ENCODE results near the gene KNDC1.

Gene KNDC1

DNA sequence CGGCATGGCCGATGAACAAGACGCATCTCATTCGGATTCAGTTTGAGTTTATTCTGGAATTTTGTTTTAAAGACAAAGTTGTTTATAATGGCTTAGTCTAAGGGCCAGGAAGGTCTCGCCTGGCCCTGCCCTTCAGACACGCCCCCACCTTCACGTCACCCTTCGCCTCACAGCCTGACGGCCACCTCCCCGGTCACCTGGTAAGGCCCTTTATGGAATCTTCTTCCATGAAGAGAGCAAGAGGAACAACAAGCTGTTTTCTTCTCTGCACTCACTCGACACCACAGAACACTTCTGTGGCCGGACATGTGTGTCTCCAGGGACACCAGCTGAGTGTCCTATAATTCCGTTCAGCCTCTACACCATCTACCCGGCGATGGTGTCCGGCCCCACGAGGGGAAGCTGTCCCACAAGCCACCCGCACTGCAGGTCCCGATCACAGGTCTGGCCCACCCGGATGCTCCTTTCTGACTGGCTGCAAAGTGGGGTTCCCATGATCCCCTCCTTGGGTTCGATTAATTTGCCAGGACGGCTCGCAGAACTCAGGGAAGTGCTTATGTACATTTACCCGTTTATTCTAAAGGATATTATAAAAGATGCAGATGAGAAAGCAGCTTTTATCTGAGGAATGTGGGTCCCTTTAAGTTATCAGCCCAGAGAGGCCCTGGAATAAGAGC, 17.4 kb upstream of the KNDC1 start:
- Histone ChIP-seq H3K36me3 (ENCODE audit: insufficient read depth) (no peaks in the 10 kb centered on the region), H3K4me1 (ENCODE audit: low read depth, poor library complexity, severe bottlenecking) (no peaks in the 10 kb centered on the region), H3K27me3 (ENCODE audit: insufficient read depth, low read depth) (peaks cover 26% of the 10 kb centered on the region; the same call in 1 of the 2 replicates), H3K79me2 (ENCODE audit: insufficient read depth, low read depth) (no peaks in the 10 kb centered on the region), H4K20me1 (ENCODE audit: insufficient read depth) (no peaks in the 10 kb centered on the region), H3K4me2 (no peak overlapping the region), H3K27ac (no peak overlapping the region), H2AFZ (ENCODE audit: low read depth) (no peak overlapping the region), H3K9ac (no peak overlapping the region), H3K4me3 (IDR thresholded peaks at IDR 0.05; ENCODE audit: insufficient read depth, low read depth, low read length) (no peak overlapping the region)
- TF ChIP-seq, protein P1, sequence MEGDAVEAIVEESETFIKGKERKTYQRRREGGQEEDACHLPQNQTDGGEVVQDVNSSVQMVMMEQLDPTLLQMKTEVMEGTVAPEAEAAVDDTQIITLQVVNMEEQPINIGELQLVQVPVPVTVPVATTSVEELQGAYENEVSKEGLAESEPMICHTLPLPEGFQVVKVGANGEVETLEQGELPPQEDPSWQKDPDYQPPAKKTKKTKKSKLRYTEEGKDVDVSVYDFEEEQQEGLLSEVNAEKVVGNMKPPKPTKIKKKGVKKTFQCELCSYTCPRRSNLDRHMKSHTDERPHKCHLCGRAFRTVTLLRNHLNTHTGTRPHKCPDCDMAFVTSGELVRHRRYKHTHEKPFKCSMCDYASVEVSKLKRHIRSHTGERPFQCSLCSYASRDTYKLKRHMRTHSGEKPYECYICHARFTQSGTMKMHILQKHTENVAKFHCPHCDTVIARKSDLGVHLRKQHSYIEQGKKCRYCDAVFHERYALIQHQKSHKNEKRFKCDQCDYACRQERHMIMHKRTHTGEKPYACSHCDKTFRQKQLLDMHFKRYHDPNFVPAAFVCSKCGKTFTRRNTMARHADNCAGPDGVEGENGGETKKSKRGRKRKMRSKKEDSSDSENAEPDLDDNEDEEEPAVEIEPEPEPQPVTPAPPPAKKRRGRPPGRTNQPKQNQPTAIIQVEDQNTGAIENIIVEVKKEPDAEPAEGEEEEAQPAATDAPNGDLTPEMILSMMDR (conservative IDR thresholded peaks at IDR 0.05; ENCODE audit: low read depth, low read length), result no peak

DNA sequence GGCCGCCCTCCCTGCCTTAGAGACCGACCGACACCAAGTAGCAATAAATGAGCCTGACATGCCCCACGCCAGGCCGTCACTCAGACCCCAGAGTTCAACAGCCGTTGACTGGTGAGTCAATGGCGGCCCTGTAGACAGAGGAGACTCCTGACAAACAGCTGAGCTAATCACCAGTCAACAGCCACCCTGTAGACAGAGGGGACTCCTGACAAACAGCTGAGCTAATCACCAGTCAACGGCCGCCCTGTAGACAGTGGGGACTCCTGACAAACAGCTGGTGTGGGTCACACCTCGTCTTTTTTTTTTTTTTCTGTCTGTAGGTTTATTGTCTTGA, 16.9 kb upstream of the KNDC1 start:
- Histone ChIP-seq H2AFZ (ENCODE audit: low read depth) (no peak overlapping the region), H3K9ac (no peak overlapping the region), H3K27me3 (ENCODE audit: insufficient read depth, low read depth) (peaks cover 26% of the 10 kb centered on the region; the same call in 1 of the 2 replicates), H3K36me3 (ENCODE audit: insufficient read depth) (no peaks in the 10 kb centered on the region), H3K4me3 (IDR thresholded peaks at IDR 0.05; ENCODE audit: insufficient read depth, low read depth, low read length) (no peak overlapping the region), H3K4me2 (no peak overlapping the region), H4K20me1 (ENCODE audit: insufficient read depth) (no peaks in the 10 kb centered on the region), H3K79me2 (ENCODE audit: insufficient read depth, low read depth) (no peaks in the 10 kb centered on the region), H3K27ac (no peak overlapping the region), H3K4me1 (ENCODE audit: low read depth, poor library complexity, severe bottlenecking) (no peaks in the 10 kb centered on the region)
- TF ChIP-seq, protein P1 (conservative IDR thresholded peaks at IDR 0.05; ENCODE audit: low read depth, low read length), result no peak

DNA sequence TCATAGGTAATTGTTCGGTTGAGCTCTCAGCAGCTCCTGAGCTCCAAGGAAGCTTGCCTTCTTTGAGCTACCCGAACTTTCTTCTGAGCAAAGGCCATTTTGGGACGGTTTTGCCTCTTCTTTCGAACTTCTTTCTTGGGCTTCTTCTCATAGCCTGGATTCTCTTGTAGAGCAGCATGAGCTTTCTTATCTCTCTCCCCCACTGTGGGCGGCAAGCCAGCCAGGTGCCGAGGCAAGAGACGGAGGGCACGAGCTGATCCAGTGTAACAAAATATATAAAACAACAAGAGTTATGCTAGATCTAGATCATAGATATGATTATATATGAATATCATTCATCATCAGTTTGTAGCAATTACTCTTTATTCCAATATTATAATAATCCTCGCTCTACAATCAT, 16.5 kb upstream of the KNDC1 start:
- H3K27me3 ChIP-seq (ENCODE audit: insufficient read depth, low read depth), result peaks cover 26% of the 10 kb centered on the region; the same call in 1 of the 2 replicates
- H2AFZ ChIP-seq (ENCODE audit: low read depth), result no peak overlapping the region
- TF ChIP-seq, protein P1 (conservative IDR thresholded peaks at IDR 0.05; ENCODE audit: low read depth, low read length), result no peak
- no peak overlapping the region for H3K4me3 ChIP-seq (IDR thresholded peaks at IDR 0.05; ENCODE audit: insufficient read depth, low read depth, low read length)
- no peaks in the 10 kb centered on the region for H3K79me2 ChIP-seq (ENCODE audit: insufficient read depth, low read depth)
- H3K9ac ChIP-seq, result no peak overlapping the region
- H3K4me1 ChIP-seq (ENCODE audit: low read depth, poor library complexity, severe bottlenecking), result no peaks in the 10 kb centered on the region
- H3K36me3 ChIP-seq (ENCODE audit: insufficient read depth), result no peaks in the 10 kb centered on the region
- no peak overlapping the region for H3K4me2 ChIP-seq
- H4K20me1 ChIP-seq (ENCODE audit: insufficient read depth), result no peaks in the 10 kb centered on the region
- H3K27ac ChIP-seq, result no peak overlapping the region

DNA sequence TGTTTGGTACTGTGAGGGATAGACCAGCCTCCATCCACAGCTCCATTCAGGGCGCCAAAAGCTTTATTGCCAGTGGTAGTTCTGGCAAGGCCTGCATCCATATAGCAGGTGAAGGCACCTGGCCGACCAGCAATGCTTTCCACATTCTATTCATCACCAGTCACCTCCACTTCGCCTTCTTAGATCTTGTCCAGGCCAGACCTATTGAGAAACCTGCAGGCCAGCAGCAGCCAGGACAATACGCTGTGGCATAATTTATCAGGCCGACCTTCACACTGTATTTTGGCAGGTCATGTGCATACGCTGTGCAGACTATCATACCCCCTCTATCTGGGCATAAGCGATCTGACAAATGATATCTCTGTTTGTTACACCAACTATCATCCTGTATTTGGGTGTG, 15.2 kb upstream of the KNDC1 start:
- no peak overlapping the region for H3K4me3 ChIP-seq (IDR thresholded peaks at IDR 0.05; ENCODE audit: insufficient read depth, low read depth, low read length)
- H3K4me1 ChIP-seq (ENCODE audit: low read depth, poor library complexity, severe bottlenecking), result no peaks in the 10 kb centered on the region
- H4K20me1 ChIP-seq (ENCODE audit: insufficient read depth), result no peaks in the 10 kb centered on the region
- H3K4me2 ChIP-seq, result no peak overlapping the region
- no peak overlapping the region for H3K9ac ChIP-seq
- H2AFZ ChIP-seq (ENCODE audit: low read depth), result no peak overlapping the region
- no peak overlapping the region for H3K27ac ChIP-seq
- no peaks in the 10 kb centered on the region for H3K79me2 ChIP-seq (ENCODE audit: insufficient read depth, low read depth)
- peaks cover 26% of the 10 kb centered on the region; the same call in 1 of the 2 replicates for H3K27me3 ChIP-seq (ENCODE audit: insufficient read depth, low read depth)
- H3K36me3 ChIP-seq (ENCODE audit: insufficient read depth), result no peaks in the 10 kb centered on the region
- TF ChIP-seq, protein P1 (conservative IDR thresholded peaks at IDR 0.05; ENCODE audit: low read depth, low read length), result no peak

Data from KMS-11 (cell line).